Measurements from ENCODE around the gene IRX3.

The IRX3 gene

GRCh38 chr16:54290833-54291655 is 4.5 kb upstream of the IRX3 start:
- no peak for DNase-seq

DNA sequence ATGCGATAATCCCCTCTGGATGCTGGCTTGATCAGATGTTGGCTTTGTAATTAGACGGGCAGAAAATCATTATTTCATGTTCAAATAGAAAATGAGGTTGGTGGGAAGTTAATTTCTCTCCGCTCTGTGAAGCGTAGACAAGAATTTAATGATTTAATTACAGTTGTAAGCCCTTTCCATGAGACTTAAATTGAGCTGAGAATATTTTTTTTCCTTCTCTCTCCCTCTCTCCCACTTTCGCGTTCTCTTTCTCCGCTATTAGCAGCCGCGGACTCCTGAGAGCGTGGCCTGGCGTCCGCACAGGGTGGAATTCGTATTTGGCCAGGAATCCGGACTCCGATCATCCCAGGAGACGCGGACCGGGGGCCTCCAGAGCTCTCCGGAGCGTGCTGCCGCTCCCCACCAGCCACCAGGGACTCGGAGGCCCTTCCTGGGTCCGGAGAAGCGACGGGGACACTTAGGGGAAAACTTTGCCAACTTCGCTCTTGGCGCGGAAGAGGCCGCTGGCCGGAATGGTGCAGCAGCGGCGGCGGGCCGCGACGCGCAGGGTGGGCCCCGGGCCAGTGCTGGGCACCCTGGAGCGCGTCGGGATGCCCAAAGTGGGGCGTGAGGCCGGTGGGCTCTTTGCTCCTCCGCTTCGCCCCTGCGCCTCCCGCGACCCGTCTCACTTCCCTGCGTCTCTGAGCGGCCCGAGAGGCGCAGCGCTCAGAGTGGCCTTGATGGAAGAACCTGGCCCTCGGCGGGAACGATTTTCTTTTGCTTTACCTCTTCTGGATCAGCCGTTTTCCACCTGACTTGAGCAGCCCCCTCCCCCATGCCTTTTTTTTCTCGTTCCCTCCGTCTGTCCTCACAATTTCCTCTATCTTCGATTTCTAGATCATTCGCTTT is 3.6 kb upstream of the IRX3 start:
- DNase-seq: no peak

DNA sequence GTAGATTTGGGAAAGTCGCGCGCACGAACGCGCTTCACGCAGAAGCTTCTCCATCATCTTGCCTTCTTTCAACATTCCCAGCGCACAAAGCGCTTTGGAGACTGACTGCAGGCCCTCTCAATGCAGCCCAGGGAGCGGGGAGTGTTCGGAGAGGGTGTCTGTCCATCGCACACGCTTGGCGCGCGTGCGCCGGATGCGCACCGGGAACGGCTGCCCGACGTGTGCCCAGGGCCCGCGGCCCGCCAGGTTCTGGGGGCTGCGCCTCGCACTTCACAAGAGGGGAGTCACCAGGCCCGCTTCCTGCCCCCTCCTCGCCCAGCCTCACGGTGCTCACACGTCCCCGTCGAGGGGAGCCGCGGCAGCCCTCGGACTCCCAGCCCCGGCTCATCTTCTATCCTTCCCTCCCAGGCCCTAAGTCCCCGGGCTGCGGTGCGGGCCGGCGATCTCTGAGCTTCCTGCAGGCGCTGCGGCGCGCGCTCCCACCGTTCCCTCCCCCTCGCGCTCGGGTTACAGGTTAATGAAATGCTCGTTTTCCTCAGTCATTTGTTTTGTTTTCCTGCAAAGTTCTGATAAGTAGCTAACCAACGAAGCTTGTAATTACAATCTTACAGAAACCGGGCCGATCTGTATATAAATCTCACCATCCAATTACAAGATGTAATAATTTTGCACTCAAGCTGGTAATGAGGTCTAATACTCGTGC is 2.8 kb upstream of the IRX3 start:
- no peak for DNase-seq

GRCh38 chr16:54288835-54289241 is 2.3 kb upstream of the IRX3 start:
- DNase-seq: no peak

DNA sequence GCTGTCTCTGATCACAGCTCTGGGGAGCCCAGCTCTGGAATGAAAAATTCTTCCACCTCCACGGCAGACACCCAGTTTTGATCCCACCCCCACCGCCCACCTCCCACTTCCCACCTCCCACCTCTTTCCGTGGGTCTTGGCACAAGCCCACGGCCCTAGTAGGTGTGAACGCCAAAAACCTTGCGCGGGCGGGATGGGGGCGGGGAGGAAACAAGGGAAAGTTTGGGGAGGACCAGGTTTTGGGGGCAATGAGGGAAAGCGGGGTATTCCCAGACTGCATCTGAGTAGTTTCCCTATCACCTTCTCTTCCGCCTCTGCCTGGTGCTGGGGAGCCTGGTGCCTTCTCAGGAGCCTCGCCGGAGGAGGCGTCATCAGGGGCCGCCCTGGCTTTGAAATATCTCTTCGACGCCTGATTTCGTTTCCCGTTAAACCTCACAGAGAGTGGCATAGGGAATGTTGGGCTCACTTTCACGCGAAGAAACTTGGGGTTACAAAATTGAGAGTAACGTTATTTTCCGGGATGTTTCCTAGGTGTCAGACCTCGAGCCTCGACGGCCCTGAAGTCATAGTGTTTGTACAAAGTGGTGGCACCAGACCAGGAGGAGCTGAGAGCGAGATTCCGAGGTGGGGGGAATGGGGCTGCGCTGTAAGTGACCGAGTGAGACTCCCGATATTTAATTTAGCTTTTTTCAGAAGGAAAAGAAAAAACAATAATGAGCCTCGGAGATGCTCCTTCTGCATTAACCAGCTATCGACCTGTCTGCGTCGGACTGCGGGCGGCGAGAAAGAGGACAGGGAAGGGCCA is 1.6 kb upstream of the IRX3 start:
- DNase-seq: no peak

- DNase-seq: no peak
These were observed 793 bp upstream of the IRX3 start for GRCh38 chr16:54287131-54288029.

- DNase-seq: no peak
These were observed 559 bp downstream of the IRX3 start for GRCh38 chr16:54286090-54286365.

GRCh38 chr16:54285414-54286089 is 1.0 kb downstream of the IRX3 start:
- DNase-seq: no peak

- DNase-seq: no peak
These were observed 1.6 kb downstream of the IRX3 start for GRCh38 chr16:54284931-54285413.

DNA sequence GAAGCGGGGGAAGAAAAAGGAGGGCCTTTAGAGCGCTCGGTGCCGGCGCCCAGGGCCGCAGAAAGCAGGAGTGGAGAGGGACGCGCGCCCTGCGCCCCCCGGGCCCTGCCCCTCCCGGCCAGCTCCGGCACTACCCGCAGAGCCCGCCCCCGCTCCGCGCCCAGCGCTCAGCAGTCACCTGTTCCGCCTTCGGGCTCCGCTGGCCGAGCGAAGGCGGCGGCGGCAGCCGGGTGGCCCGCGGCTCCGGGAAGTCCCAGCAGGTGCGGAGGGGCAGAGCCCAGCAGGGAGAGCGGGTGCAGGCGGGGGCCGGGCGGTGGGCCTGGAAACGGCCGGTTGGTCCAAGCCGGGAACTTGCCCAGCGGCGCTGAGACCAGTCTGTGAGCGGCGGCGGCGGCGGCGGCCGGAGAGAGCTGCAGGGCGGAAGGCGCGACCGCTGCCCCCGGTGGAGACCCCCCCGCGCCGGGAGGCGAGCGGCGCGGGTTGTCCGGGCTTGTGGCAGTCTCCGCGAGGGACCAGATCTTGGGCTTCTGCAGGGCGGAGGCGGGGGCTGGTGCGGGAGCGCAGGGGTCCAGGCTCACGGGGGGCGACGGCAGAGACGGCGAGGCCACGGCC is 2.2 kb downstream of the IRX3 start:
- DNase-seq: no peak

DNA sequence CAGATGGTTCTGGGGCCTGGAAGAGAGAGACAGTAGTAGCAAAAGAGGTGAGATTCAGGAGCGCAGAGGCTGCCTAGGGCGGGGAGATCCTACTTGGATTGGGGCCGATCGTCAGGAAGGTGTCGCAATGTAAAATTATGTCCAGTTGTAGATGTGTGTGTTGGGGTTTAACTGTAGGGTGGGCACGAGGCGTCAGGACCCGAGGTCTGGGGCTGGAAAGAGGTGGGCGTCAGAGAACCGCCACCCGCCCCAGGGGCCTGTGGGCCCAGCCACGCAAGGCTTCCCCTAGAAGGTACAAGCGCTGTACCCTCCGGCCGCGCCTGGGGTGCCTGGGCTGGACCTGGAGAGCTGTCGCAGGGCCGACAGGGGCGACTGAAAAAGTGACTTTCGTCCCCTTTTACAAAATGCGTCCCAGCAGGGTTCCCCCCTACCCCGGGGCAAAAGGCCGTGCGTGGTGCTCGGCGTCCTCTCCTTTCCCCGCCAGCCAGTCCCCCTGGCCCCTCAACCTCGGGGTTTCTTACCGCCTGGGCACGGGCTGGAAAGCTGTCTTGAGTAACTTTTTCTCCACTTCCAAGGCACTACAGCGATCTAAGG is 2.8 kb downstream of the IRX3 start:
- no peak for DNase-seq

GRCh38 chr16:54282928-54283724 is 3.5 kb downstream of the IRX3 start:
- DNase-seq: no peak

DNA sequence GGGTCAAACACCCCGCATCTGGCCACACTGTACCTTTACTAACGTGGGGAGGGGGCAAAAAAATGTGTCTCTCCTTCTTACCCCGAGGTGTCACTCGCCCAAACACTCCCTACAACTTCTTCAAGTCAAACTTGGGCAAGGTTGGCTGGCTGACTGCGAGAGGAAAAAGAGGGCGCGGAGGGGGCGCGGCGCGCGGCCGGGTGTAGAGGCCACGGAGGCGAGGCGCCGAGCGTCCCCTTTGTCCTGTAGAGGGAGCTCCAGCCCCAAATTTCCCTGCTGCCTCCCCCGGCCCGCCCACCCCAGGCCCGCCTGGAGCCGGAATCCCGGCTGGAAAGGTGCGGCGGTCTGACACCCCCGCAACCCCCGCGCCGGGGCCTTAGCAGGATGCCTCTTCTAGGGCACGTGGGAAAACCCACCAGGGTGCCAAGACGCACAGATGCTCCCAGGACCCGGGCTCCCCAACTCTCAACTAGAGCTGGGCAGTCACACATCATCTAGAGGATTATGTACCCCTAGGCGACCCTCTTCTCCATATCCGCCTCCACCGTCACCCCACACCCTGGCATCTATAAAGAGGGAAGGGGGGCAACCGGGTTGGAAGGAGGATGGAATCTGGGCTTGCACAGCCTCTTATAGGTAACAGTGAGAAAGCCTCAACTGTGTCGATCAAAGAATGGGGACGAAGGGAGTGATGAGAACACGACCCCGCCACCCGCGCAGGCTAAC is 4.2 kb downstream of the IRX3 start:
- DNase-seq: no peak

GRCh38 chr16:54281535-54282201 is 4.9 kb downstream of the IRX3 start:
- DNase-seq: no peak

- DNase-seq: no peak
These were observed 5.8 kb downstream of the IRX3 start for GRCh38 chr16:54280751-54281150.

GRCh38 chr16:54277845-54278703 is 8.5 kb downstream of the IRX3 start:
- DNase-seq: no peak

DNA sequence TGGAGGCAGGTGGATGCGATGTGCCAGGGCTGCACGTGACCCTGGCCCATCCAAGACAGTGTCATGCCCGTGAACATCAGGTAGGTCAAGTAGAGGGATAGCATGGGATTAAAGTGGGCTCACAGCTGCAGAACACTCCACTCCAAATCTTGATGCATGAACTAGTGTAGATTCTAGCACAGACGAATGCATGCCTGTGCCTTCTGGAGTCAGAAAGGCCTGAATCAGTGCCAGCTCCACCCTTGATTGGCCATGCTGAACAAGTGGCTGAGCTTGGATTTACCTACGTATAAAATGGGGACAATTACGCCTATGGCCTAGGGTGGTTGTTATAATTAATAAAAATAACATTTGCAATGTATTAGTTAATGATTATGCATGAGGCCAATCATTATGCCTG is 10.6 kb downstream of the IRX3 start:
- no peak for DNase-seq
